ENCODE data around the gene RPS15A.
"Not testable (repeated sequence)": the region's sequence is repeated elsewhere in the genome, so short reads cannot be mapped to it uniquely, and the experiment has no call there.

Gene RPS15A

GRCh38 chr16:18756639-18757038 lies 33.5 kb downstream of the RPS15A start:
- H3K27ac ChIP-seq (ENCODE audit: low read length); H3K27me3 ChIP-seq (ENCODE audit: control insufficient read depth, insufficient read depth, low read length); H3K4me3 ChIP-seq (ENCODE audit: low read length); DNase-seq (ENCODE audit: low read depth, low spot score); H3K4me1 ChIP-seq (ENCODE audit: control insufficient read depth, insufficient read depth, low read length); H3K9me3 ChIP-seq (ENCODE audit: control insufficient read depth, insufficient read depth, low read length); H3K36me3 ChIP-seq (ENCODE audit: control insufficient read depth, insufficient read depth, low read length): not testable (repeated sequence)
- no CpG with 5 or more reads among the region's 9 CpGs for WGBS (ENCODE audit: insufficient coverage, insufficient read length)

- H3K27ac ChIP-seq (ENCODE audit: low read length); H3K4me1 ChIP-seq (ENCODE audit: control insufficient read depth, insufficient read depth, low read length); H3K27me3 ChIP-seq (ENCODE audit: control insufficient read depth, insufficient read depth, low read length); H3K9me3 ChIP-seq (ENCODE audit: control insufficient read depth, insufficient read depth, low read length); H3K36me3 ChIP-seq (ENCODE audit: control insufficient read depth, insufficient read depth, low read length); DNase-seq (ENCODE audit: low read depth, low spot score); H3K4me3 ChIP-seq (ENCODE audit: low read length): not testable (repeated sequence)
- WGBS (ENCODE audit: insufficient coverage, insufficient read length): no CpG with 5 or more reads among the region's 8 CpGs
Measured at GRCh38 chr16:18742870-18743269, 47.3 kb downstream of the RPS15A start.

DNA sequence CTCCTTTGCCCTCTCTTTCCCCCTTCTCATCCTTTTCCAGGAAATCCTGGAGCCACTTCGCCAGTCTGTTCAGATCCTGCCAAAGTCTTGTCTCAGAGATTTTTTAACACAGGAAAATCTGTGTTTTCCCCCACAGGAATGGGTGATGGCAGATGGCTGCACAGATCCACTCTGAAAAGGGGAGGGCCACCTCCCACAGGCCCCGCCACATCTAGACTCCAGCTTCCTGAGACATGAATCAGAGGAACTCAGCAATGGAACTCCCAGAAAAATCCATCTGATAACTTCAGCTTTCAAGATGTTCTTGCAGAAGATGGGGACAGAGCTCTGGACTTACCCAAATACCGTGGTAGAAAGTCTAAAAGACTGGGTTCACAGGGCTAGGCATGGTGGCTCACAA lies 50.1 kb downstream of the RPS15A start:
- not testable (repeated sequence) for DNase-seq (ENCODE audit: low read depth, low spot score)
- WGBS (ENCODE audit: insufficient coverage, insufficient read length): no CpG with 5 or more reads among the region's 3 CpGs

GRCh38 chr16:18738768-18739167 lies 51.4 kb downstream of the RPS15A start:
- not testable (repeated sequence) for H3K4me3 ChIP-seq (ENCODE audit: low read length); H3K27me3 ChIP-seq (ENCODE audit: control insufficient read depth, insufficient read depth, low read length); H3K9me3 ChIP-seq (ENCODE audit: control insufficient read depth, insufficient read depth, low read length); DNase-seq (ENCODE audit: low read depth, low spot score); H3K4me1 ChIP-seq (ENCODE audit: control insufficient read depth, insufficient read depth, low read length); H3K27ac ChIP-seq (ENCODE audit: low read length); H3K36me3 ChIP-seq (ENCODE audit: control insufficient read depth, insufficient read depth, low read length)
- WGBS (ENCODE audit: insufficient coverage, insufficient read length): no CpG with 5 or more reads among the region's 4 CpGs

More for the DNA sequence above, 50.1 kb downstream of the RPS15A start:
- not testable (repeated sequence) for H3K4me3 ChIP-seq (ENCODE audit: low read length); H3K27me3 ChIP-seq (ENCODE audit: control insufficient read depth, insufficient read depth, low read length); H3K36me3 ChIP-seq (ENCODE audit: control insufficient read depth, insufficient read depth, low read length); H3K4me1 ChIP-seq (ENCODE audit: control insufficient read depth, insufficient read depth, low read length); H3K27ac ChIP-seq (ENCODE audit: low read length); H3K9me3 ChIP-seq (ENCODE audit: control insufficient read depth, insufficient read depth, low read length)

DNA sequence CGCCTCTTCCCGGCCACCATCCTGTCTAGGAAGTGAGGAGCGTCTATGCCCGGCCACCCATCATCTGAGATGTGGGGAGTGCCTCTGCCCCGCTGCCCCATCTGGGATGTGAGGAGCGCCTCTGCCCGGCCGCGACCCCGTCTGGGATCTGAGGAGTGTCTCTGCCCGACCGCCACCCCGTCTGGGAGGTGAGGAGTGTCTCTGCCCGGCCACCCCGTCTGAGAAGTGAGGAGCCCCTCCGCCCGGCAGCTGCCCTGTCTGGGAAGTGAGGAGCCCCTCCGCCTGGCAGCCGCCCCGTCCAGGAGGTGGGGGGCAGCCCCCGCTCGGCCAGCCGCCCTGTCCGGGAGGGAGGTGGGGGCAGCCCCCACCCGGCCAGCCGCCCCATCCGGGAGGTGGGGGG lies 55.9 kb downstream of the RPS15A start:
- not testable (repeated sequence) for DNase-seq (ENCODE audit: low read depth, low spot score); H3K27me3 ChIP-seq (ENCODE audit: control insufficient read depth, insufficient read depth, low read length); H3K9me3 ChIP-seq (ENCODE audit: control insufficient read depth, insufficient read depth, low read length); H3K4me1 ChIP-seq (ENCODE audit: control insufficient read depth, insufficient read depth, low read length); H3K4me3 ChIP-seq (ENCODE audit: low read length); H3K27ac ChIP-seq (ENCODE audit: low read length); H3K36me3 ChIP-seq (ENCODE audit: control insufficient read depth, insufficient read depth, low read length)
- no CpG with 5 or more reads among the region's 27 CpGs for WGBS (ENCODE audit: insufficient coverage, insufficient read length)
